Measurements from ENCODE around the gene FAM83G.

DNA sequence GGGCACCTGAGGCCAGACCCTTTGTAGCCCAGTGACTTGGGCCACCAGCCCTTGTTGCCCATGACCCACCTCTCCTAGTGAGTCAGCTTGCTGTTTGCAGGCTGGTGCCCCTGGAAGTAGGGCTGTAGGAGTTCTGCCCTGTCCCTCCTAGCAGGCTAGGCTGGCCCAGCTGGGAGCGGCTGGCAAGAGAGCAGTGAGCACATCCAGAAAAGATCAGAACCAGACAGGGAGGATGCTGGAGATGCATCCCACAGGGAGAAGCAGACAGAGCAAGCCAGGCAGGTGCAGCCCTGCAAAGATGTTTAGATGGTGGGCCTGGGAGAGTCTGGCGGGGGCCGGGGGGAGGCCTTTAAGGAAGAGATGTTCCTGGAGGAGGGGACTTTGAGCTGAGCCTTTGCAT, 50.2 kb downstream of the FAM83G start:
- TF ChIP-seq NFYB (CRISPR knock-in tag; conservative IDR thresholded peaks at IDR 0.05; ENCODE audit: low read depth) (no peak), STAT6 (CRISPR knock-in tag; conservative IDR thresholded peaks at IDR 0.05; ENCODE audit: low read depth) (no peak), CTCF (IDR thresholded peaks at IDR 0.05) (no peak), MAX (CRISPR knock-in tag; IDR thresholded peaks at IDR 0.05) (no peak), PREB (CRISPR knock-in tag; IDR thresholded peaks at IDR 0.05; ENCODE audit: borderline replicate concordance) (no peak), TP53 (CRISPR knock-in tag; IDR thresholded peaks at IDR 0.05) (no peak), ATF3 (CRISPR knock-in tag; conservative IDR thresholded peaks at IDR 0.05) (no peak), FOXP1 (CRISPR knock-in tag; IDR thresholded peaks at IDR 0.05; ENCODE audit: borderline replicate concordance) (no peak), NFE2L1 (CRISPR knock-in tag; IDR thresholded peaks at IDR 0.05) (no peak)
- TF ChIP-seq, protein P1, sequence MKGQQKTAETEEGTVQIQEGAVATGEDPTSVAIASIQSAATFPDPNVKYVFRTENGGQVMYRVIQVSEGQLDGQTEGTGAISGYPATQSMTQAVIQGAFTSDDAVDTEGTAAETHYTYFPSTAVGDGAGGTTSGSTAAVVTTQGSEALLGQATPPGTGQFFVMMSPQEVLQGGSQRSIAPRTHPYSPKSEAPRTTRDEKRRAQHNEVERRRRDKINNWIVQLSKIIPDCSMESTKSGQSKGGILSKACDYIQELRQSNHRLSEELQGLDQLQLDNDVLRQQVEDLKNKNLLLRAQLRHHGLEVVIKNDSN (CRISPR knock-in tag; IDR thresholded peaks at IDR 0.05): no peak
